HEK293 (cell line): ENCODE measurements around the gene DNAJC10.

Source experiments
- CTCF ChIA-PET: fragments of 350-600 bp; formaldehyde crosslinking; extraction: SDS; loops from one replicate; lab custom pipeline; 2021; ENCODE audit warnings: antibody characterized with exemption; lab: Yijun Ruan, JAX
- POLR2A ChIA-PET: fragments of 300-600 bp; formaldehyde crosslinking; extraction: SDS; loops from one replicate; lab custom pipeline; 2020; ENCODE audit warnings: antibody characterized with exemption, inconsistent platforms; lab: Yijun Ruan, JAX
- H3K27ac ChIP-seq: fragments of 200-500 bp; sonication (Bioruptor generic); 2 replicates; pipeline ENCODE4 v1.5.1; 2014; ENCODE audit warnings: low read depth, low read length, control low read depth, inconsistent platforms; ENCODE audit errors: extremely low read depth
- H3K36me3 ChIP-seq, 2 experiments: fragments of 200-500 bp in 1 of 2; sonication (Bioruptor generic) in 1 of 2; 1 replicate in 1 of 2; 2 replicates in 1 of 2; pipeline ENCODE4 v1.5.1; 2014 to 2017; ENCODE audit warnings: inconsistent platforms in 2 of 2, low read length in 2 of 2; ENCODE audit not compliant: control insufficient read depth in 2 of 2, insufficient read depth in 1 of 2
- H3K4me1 ChIP-seq: fragments of 200-500 bp; sonication (Bioruptor generic); 2 replicates; pipeline ENCODE4 v1.5.1; 2014; ENCODE audit warnings: mild to moderate bottlenecking, low read length, inconsistent platforms; ENCODE audit not compliant: control insufficient read depth, insufficient read depth
- H3K4me3 ChIP-seq: 2 replicates; pipeline ENCODE4 v1.5.1; 2011; ENCODE audit warnings: low read depth, mild to moderate bottlenecking, control low read depth, low read length, moderate library complexity
- H3K9me3 ChIP-seq: fragments of 200-500 bp; sonication (Bioruptor generic); 2 replicates; pipeline ENCODE4 v1.5.1; 2014; ENCODE audit warnings: low read depth, low read length, inconsistent platforms; ENCODE audit not compliant: control insufficient read depth, insufficient read depth
- CTCF ChIP-seq: fragments of 450-650 bp; formaldehyde crosslinking; IDR thresholded peaks from 2 replicates; pipeline ENCODE4 v1.5.1; 2016; ENCODE audit warnings: missing biosample characterization, missing genetic modification characterization
- MYNN ChIP-seq: fragments of 450-650 bp; formaldehyde crosslinking; IDR thresholded peaks from 2 replicates; pipeline ENCODE4 v1.5.1; 2016; ENCODE audit warnings: missing biosample characterization, missing genetic modification characterization, borderline replicate concordance
- MZF1 ChIP-seq: fragments of 450-650 bp; formaldehyde crosslinking; IDR thresholded peaks from 2 replicates; pipeline ENCODE4 v1.5.1; 2017; ENCODE audit warnings: missing biosample characterization, missing genetic modification characterization, borderline replicate concordance
- REST ChIP-seq: fragments of 450-650 bp; formaldehyde crosslinking; IDR thresholded peaks from 2 replicates; pipeline ENCODE4 v1.5.1; 2016; ENCODE audit warnings: missing biosample characterization, missing genetic modification characterization
- SCRT2 ChIP-seq: fragments of 450-650 bp; formaldehyde crosslinking; IDR thresholded peaks from 2 replicates; pipeline ENCODE4 v1.5.1; 2016; ENCODE audit warnings: missing biosample characterization, missing genetic modification characterization
- ZBTB44 ChIP-seq: fragments of 450-650 bp; IDR thresholded peaks from 2 replicates; pipeline ENCODE4 v1.5.1; 2018; ENCODE audit warnings: missing biosample characterization, mild to moderate bottlenecking, missing genetic modification characterization
- ZNF148 ChIP-seq: fragments of 450-650 bp; formaldehyde crosslinking; IDR thresholded peaks from 2 replicates; pipeline ENCODE4 v1.5.0; 2017; ENCODE audit warnings: missing biosample characterization, missing genetic modification characterization, borderline replicate concordance
- ZNF24 ChIP-seq: fragments of 450-650 bp; formaldehyde crosslinking; IDR thresholded peaks from 2 replicates; pipeline ENCODE4 v1.5.1; 2016; ENCODE audit warnings: missing biosample characterization, missing genetic modification characterization
- ZNF433 ChIP-seq: fragments of 450-650 bp; formaldehyde crosslinking; IDR thresholded peaks from 2 replicates; pipeline ENCODE4 v1.5.1; 2016; ENCODE audit warnings: missing biosample characterization, missing genetic modification characterization, low read depth
- ZNF623 ChIP-seq: fragments of 450-650 bp; formaldehyde crosslinking; IDR thresholded peaks from 2 replicates; pipeline ENCODE4 v1.5.1; 2016; ENCODE audit warnings: missing biosample characterization, missing genetic modification characterization
- ZNF626 ChIP-seq: fragments of 450-650 bp; sonication (Bioruptor Pico); formaldehyde crosslinking; IDR thresholded peaks from 2 replicates; pipeline ENCODE4 v1.5.1; 2018; ENCODE audit warnings: missing biosample characterization, missing genetic modification characterization, inconsistent platforms
- ZNF629 ChIP-seq: fragments of 450-650 bp; formaldehyde crosslinking; IDR thresholded peaks from 2 replicates; pipeline ENCODE4 v1.5.1; 2017; ENCODE audit warnings: missing biosample characterization, missing genetic modification characterization
- ZNF654 ChIP-seq: fragments of 450-650 bp; formaldehyde crosslinking; IDR thresholded peaks from 2 replicates; pipeline ENCODE4 v1.5.1; 2016; ENCODE audit warnings: low read depth, missing biosample characterization, missing genetic modification characterization

Gene DNAJC10

GRCh38 chr2:182784058-182784706 is 68.1 kb downstream of the DNAJC10 start:
- no peak overlapping the region for H3K4me3 ChIP-seq
- H3K27ac ChIP-seq: no peak overlapping the region
- H3K4me1 ChIP-seq: no peaks in the 10 kb centered on the region
- no peaks in the 10 kb centered on the region for H3K9me3 ChIP-seq
- ChIA-PET CTCF (interaction anchor here (0.6 to 4.9 kb wide), 34 partner anchors 9 to 1732 kb away, joined by 3 to 50 read pairs (median 4); partner anchors contain the start of genes DUSP19 and FRZB), POLR2A (no interaction called here)
- TF ChIP-seq SCRT2 (tag by site-specific recombination): no peak
- no peak for TF ChIP-seq ZNF629
- TF ChIP-seq ZNF623 (tag by site-specific recombination): no peak
- TF ChIP-seq ZNF24 (tag by site-specific recombination): no peak
- H3K36me3 ChIP-seq: peaks cover 0 to 10% of the 10 kb centered on the region in 2 experiments; a peak in 2 of 3 replicates

- POLR2A ChIA-PET: no interaction called here
- H3K27ac ChIP-seq: no peak overlapping the region
- peak; percentile 53 for TF ChIP-seq CTCF (tag by site-specific recombination)
- no peak for TF ChIP-seq ZBTB44 (tag by site-specific recombination)
- peak; percentile 70 for TF ChIP-seq ZNF654
- TF ChIP-seq ZNF148 (tag by site-specific recombination): no peak
- CTCF ChIA-PET: interaction anchor here (0.5 to 4.9 kb wide), 41 partner anchors 9 to 1731 kb away, joined by 3 to 50 read pairs (median 4); partner anchors contain the start of genes DUSP19 and FRZB
- H3K36me3 ChIP-seq: peaks cover 0 to 8% of the 10 kb centered on the region in 2 experiments; a peak in 2 of 3 replicates
- H3K4me3 ChIP-seq: no peak overlapping the region
- H3K4me1 ChIP-seq: no peaks in the 10 kb centered on the region
- H3K9me3 ChIP-seq: no peaks in the 10 kb centered on the region
Measured at GRCh38 chr2:182784777-182785176, 68.7 kb downstream of the DNAJC10 start.

- CTCF ChIA-PET: interaction anchor here (0.6 to 1.1 kb wide), 3 partner anchors 23 to 188 kb away, joined by 4 to 5 read pairs (median 5); no protein-coding TSS in a partner anchor
- Histone ChIP-seq H3K27ac (no peak overlapping the region), H3K36me3 (no peaks in the 10 kb centered on the region), H3K4me1 (no peaks in the 10 kb centered on the region; the same call in 1 of the 2 replicates), H3K4me3 (no peak overlapping the region), H3K9me3 (no peaks in the 10 kb centered on the region)
- TF ChIP-seq MZF1 (tag by site-specific recombination) (no peak), MYNN (tag by site-specific recombination) (no peak), ZNF433 (tag by site-specific recombination) (no peak), REST (no peak), ZNF626 (no peak)
- POLR2A ChIA-PET: interaction anchor here (0.8 kb wide), 1 partner anchor 75 kb away, joined by 3 read pairs; no protein-coding TSS in a partner anchor
Measured at GRCh38 chr2:182792441-182792840, 76.4 kb downstream of the DNAJC10 start.
